CD4-positive, alpha-beta T cell treated with Interferon gamma for 1 hour (primary cell): Measurements from ENCODE around the gene KLLN.
"Not testable (repeated sequence)": the region's sequence is repeated elsewhere in the genome, so short reads cannot be mapped to it uniquely, and the experiment has no call there.

Experiments
- DNase-seq: peaks from one replicate; pipeline ENCODE4 v3.0.0-alpha.2; 2020

The KLLN gene

DNA sequence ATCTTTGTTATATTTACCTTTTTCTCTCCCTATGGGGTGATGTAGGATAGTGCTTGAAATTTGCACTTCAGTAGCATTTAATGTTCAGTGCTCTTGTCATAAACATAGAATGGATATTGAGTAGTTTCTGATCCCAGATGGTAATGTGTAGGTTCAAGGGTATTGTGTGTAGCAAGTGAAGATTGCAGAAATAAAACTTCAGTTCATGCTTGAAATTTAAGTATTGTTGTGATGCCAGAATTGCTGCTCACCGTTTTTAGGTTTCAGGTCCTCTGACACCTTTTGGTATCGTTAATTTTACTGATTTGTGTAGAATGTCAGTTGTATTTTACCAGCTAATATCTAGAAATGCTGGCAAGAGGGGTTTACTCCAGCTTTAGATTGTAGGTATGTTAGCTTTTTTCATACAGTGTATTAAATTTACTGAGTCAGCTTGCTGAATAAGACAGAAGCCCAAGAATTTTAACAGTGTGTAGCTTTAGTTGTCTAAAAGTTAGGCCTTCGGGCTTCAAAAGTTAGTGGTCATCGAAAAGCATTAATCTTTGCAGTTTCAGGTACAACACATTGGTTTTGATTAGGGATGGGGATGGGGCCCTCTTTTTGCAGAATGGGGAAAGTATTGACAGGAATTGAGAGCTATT lies 2.0 kb upstream of the KLLN start:
- DNase-seq = no peak

DNA sequence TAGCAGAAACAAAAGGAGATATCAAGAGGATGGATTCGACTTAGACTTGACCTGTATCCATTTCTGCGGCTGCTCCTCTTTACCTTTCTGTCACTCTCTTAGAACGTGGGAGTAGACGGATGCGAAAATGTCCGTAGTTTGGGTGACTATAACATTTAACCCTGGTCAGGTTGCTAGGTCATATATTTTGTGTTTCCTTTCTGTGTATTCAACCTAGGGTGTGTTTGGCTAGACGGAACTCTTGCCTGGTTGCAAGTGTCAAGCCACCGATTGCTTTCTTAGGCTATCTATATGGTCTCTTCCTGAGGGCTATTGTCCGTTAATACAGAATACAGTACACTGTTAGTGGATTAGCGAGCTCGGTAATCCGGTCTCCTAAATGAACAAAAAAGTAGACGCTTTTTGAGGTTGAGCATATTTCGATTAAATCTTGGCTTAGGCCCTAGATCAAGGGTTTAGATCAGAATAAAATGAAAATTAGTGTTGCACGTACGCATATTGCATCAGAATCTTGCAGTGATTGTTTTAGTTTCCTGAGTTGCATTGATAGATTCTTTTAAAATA lies 1.2 kb upstream of the KLLN start:
- no peak for DNase-seq

DNA sequence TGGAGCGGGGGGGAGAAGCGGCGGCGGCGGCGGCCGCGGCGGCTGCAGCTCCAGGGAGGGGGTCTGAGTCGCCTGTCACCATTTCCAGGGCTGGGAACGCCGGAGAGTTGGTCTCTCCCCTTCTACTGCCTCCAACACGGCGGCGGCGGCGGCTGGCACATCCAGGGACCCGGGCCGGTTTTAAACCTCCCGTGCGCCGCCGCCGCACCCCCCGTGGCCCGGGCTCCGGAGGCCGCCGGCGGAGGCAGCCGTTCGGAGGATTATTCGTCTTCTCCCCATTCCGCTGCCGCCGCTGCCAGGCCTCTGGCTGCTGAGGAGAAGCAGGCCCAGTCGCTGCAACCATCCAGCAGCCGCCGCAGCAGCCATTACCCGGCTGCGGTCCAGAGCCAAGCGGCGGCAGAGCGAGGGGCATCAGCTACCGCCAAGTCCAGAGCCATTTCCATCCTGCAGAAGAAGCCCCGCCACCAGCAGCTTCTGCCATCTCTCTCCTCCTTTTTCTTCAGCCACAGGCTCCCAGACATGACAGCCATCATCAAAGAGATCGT lies 690 bp upstream of the KLLN start:
- peak; percentile 10 for DNase-seq

- no peak for DNase-seq
Measured at GRCh38 chr10:87862679-87863052, 667 bp downstream of the KLLN start.

- DNase-seq = peak; percentile 94
Measured at GRCh38 chr10:87861953-87862678, 1.2 kb downstream of the KLLN start.

GRCh38 chr10:87861566-87861952 lies 1.8 kb downstream of the KLLN start:
- DNase-seq = peak; percentile 51

GRCh38 chr10:87860816-87861403 lies 2.4 kb downstream of the KLLN start:
- no peak for DNase-seq

DNA sequence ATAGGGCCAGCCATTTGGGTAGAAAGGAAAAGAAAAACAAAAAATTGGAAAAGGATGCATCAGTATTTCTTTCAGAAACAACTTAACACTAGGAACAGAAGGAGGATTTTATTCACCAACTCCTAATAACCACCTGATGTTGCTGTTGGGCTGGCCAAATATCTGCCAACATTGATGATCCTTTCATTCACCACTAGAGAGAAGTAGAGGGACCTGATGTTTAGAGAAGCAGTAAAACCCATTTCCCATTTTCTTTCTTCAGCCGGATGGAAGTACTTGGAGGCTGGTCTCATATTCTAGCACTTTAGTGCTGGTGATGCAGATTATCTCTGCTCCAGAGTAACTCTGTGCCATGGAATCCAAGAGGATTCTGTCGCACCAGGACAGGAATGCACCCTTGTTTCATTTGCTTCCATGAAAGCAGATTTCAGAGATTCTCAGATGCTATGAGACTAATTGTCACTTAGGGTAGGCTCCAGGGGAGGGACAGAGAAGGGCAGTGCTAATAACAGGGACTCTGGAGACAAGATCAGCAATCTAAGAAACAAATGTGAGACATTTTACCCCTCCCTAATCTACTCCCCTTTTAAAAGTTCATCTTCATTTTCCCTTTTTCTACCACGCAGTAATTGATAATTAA lies 3.1 kb downstream of the KLLN start:
- DNase-seq = peak; percentile 40

- not testable (repeated sequence) for DNase-seq
Measured at GRCh38 chr10:87855665-87856064, 7.7 kb downstream of the KLLN start.

GRCh38 chr10:87855247-87855646 lies 8.1 kb downstream of the KLLN start:
- DNase-seq = not testable (repeated sequence)

DNA sequence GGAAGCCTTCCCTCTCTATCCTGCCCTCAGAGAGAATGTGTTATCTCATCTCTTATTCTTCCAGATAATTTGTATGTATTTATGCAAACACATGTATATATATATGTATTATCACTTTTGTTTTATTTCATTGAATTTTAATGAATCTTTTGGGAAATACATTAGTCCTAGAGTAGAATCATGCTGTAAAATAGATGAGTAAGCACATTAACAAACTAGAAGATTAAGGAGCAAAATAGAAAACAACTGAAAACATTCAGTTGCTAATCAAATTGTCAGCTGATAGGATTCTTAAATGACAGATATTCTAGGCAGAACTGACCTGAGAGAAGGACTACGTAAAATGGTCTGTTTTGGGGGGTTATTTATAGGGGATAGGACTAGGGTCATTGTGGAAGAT lies 11.2 kb downstream of the KLLN start:
- no peak for DNase-seq

- DNase-seq = peak; percentile 55
Measured at GRCh38 chr10:87850742-87851205, 12.6 kb downstream of the KLLN start.

DNA sequence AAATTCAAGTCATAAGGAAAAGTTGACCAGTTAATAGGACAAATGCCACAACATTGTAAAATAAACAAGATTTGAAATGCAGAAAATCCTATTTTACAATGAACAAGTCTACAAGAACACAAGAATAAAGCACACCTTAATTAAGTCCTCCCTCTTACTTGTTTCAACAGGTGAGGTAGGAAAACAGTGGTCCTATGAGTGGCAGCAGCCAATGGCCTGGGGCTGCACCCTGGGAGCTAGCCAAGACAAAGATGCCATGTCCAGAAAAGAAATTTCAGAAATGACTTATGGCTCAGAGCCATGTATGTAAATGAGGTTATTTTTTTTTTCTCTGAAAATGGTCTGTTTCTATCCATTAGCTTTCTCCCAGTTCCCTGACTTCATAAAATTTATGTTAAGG lies 14.3 kb downstream of the KLLN start:
- DNase-seq = no peak

GRCh38 chr10:87847550-87847949 lies 15.8 kb downstream of the KLLN start:
- DNase-seq = no peak

GRCh38 chr10:87846711-87847110 lies 16.6 kb downstream of the KLLN start:
- DNase-seq = not testable (repeated sequence)

GRCh38 chr10:87846023-87846422 lies 17.3 kb downstream of the KLLN start:
- DNase-seq = no peak

- DNase-seq = no peak
Measured at GRCh38 chr10:87845624-87845998, 17.7 kb downstream of the KLLN start.

DNA sequence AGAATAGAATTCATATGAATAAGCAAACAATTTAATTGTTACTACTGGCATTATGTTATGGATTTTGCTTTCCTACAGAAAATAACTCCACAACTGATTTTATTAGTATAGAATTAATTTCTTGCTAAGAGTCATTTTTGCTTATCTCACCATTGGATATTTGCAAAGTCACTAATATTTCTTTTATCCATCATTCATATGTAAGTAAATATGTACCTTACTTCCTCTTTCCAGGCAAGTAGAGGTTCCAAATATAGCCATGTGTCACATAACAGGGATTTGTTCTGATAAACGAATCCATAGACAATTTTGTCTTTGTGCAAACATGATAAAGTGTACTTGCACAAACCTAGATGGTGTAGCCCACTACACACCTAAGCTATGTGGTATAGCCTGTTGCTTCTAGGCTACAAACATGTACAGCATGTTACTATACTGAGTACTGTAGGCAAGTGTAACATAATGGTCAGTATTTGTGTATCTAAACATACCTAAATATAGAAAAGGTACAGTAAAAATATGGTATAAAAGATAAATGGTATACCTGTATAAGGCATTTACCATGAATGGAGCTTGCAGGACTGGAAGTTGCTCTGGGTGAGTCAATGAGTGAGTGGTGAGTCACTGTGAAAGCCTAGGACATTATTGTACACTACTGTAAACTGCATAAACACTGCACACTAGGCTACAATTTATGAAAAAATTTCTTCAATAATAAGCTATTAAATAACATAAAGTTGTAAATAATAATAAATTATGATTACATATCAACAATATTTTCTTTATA lies 18.3 kb downstream of the KLLN start:
- no peak for DNase-seq

GRCh38 chr10:87843714-87844113 lies 19.6 kb downstream of the KLLN start:
- DNase-seq = no peak

DNA sequence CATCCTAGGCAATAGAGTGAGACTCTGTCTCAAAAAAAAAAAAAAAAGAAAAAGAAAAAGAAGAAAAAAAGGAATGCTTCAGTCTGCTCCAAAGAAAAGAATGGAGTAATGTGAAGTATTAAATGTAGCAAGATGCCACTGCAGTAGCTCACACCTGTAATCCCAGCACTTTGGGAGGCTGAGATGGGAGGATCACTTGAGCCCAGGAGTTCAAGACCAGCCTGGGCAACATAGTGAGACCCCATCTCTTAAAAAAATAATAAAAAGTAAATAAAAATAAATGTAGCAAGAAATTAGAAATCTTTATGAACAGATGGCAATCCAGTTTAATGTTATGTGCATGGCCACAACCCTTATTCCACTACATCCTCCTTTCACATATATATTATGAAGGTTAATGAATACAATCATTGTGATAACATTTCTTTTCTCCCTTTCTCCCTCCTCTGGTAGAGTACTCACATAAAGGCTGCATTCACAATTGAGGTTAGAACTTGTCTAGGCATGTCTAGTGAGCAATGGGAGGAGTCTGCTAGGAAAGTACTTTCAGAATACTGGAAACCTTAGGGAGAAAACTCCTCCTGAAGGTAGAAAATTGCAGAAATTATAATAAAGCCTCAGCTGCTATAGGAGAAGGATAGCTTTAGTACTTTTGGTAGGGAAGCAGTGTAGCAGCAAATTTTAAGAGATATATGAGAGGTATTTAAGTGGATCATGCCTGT lies 20.4 kb downstream of the KLLN start:
- DNase-seq = no peak

- DNase-seq = no peak
Measured at GRCh38 chr10:87842220-87842641, 21.1 kb downstream of the KLLN start.

GRCh38 chr10:87841186-87841585 lies 22.1 kb downstream of the KLLN start:
- no peak for DNase-seq
